GM18868 (cell line): Measurements from ENCODE around the gene TRIM37.
"Not testable (repeated sequence)": the region's sequence is repeated elsewhere in the genome, so short reads cannot be mapped to it uniquely, and the experiment has no call there.

Source experiments
- ATAC-seq: cut with Tn5 transposase; IDR thresholded peaks from one replicate; pipeline ENCODE4 v1.9.1; 2021; ENCODE audit warnings: mild to moderate bottlenecking, moderate library complexity; ENCODE audit not compliant: unreplicated experiment

Gene TRIM37

DNA sequence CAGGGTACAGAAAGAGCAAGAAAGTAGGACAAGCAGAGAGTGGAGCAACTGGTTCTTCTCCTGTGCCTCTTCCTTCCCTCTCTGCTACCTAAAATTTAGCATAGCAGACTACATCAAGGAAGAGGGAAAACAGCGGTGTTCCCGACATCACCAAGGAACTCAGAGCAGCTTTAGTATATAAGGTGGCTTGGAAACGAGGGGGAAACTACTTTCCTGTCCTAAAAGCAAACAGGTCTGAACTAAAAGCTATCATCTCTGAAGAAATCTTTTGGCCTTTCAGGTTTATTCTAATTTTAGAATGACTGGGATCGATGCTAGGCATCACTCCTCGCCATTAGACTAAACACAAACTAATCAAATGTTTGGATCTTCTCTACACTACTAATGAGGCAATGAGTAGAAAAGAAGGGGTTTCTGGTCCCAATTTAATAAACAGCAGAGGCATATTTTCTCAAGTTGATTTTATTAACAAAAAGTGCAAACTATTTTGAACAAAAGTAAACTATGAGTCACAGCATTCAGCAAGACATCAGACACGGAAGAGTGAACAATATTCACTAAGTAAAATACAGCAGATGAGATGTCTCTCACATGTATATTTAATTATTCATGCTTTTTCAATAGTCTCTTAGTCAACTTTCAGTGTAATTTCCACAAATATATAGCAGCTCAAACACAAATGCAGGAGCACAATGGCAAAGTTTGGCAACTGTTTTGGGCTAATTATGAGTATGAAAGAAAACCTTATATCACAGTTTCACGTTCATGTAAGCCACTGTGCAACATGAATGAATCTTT lies 108.7 kb downstream of the TRIM37 start:
- no peak for ATAC-seq

DNA sequence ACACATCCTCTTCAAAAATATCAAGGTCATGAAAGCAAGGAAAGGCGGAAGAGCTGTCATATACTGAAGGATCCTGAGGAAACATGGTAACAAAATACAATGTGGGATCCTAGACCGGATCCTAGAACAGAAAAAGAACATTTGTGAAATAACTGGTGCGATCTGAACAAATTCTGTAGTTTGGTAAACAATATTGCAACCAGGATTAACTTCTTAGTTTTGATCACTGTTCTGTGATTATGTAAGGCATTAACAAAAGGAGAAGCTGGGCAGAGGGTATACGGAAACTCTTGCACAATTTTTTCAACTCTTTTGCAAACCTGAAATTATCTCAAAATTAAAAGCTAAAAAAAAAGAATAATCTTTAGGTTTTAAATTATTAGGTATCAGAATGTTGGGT lies 109.7 kb downstream of the TRIM37 start:
- ATAC-seq = no peak

- no peak for ATAC-seq
These were observed 111.3 kb downstream of the TRIM37 start for GRCh38 chr17:58995247-58995940.

DNA sequence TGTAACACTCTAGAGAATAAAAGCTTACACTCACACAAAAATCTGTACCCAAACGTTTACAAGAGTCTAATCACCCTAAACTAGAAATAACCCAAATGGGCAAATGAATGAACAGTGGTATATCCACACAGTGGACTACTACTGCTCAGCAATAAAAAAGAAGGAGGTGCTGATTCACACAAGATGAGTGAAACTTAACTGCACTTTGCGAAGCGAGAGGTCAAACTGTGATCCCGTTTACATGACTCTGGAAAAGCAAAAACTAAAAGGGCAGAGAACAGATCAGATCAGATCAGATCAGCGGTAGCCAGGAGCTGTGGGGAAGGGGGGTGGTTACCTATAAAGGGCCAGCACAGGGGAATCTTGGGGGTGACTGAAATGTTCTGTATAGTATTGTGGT lies 113.4 kb downstream of the TRIM37 start:
- no peak for ATAC-seq

- peak; percentile 61 for ATAC-seq
These were observed 114.9 kb downstream of the TRIM37 start for GRCh38 chr17:58991718-58992331.

DNA sequence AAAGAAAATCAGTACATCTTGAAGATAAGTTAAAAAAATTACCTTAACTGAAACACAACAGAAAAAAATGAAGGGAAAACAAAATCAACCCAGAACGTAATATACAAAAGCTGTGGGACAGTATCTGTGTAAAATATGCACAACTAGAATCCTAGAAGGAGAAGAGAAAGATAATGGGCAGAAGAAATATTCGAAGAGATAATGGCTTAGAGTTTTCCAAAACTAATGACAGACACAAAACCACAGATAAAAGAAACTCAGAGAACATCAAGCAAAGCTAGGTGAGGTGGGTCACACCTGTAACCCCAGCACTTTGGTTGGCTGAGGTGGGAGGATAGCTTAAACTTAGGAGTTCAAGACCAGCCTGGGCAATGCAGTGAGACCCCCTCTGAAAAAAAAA lies 117.1 kb downstream of the TRIM37 start:
- no peak for ATAC-seq

DNA sequence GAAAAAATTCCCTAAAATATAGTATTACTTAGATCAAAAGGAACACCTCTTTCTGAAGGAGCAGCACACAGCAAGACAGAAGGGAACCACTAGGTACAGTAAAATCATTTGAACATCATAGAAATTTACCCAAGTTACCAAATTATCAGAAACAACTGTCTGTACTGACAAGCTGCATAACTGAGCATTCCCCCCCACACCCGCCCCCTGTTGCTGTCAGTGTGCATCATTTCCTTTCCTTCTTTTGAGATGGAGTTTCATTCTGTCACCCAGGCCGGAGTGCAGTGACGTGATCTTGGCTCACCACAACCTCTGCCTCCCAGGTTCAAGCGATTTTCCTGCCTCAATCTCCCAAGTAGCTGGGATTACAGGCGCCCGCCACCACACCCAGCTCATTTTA lies 120.7 kb downstream of the TRIM37 start:
- ATAC-seq = no peak

DNA sequence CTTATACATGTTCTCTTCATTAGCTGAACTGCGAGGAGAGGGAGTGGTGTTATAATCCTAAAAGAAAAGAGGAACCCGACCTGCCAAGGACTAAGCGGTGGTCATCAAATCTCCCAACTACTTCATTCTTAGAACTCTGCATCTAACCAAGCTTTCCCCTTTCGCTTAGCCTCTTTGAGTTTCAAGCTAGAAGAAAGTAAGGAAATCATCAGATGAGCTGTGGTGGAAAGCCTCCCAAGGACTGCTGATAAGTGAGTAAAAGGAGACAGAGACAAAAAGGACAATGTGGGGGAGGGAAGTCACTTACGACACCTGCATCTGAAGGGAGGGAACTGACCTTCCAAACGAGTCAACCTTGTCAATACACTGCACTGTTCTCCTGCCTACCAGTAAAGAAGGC lies 121.3 kb downstream of the TRIM37 start:
- ATAC-seq = no peak

- ATAC-seq = no peak
These were observed 124.1 kb downstream of the TRIM37 start for GRCh38 chr17:58982626-58983025.

DNA sequence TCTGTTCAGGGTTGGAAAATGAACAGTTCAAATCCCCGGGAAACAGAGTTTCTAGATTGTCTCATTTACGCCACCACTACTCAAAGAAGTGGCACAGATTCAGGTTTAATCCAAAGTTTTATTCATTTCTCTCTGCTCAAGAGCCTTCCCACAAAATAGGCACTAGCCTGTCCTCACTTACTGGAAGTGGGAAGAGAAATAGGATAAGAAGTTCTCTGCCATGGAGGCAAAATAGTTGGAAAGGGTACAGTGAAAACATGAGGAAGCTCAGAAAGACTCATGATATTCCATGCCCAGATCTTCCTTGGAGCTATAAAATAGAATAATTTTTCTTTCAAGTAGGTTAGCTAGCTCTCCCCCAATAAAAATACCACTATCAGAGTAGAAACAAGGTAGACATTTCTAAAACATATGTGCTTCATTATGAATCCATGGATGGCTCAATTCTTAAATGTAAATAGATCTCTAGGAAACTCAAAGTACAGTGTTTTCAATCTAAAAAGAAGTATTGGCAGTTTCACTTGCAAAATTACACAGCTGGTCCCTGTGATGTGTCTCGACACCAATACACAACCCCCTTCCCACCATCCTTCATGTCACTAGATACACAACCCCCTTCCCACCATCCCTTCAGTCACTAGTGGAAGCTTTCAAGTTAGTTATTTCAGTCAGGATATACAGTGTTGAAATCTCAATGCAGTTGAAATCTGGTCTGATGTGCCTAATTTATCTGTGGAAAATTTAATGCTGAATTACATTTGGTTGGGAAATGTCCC lies 125.8 kb downstream of the TRIM37 start:
- ATAC-seq = no peak

DNA sequence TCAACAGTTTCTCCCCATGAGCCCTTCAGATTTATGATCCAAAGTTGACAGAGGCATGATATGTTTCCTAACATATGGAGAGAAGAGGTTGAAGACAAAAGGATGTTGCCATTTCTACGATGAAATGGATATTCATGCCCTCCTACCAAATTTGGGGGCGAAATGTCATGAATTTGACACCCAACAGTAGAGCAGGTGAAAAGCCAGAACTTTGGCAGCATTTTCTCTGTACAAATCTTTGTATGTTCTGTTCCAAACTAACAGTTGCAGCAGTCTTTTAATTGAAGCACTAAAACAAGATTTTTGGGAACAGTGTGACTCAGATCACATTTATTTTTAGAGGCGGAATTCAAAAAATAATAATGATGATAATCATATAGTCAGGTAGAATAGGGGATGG lies 130.1 kb downstream of the TRIM37 start:
- no peak for ATAC-seq

DNA sequence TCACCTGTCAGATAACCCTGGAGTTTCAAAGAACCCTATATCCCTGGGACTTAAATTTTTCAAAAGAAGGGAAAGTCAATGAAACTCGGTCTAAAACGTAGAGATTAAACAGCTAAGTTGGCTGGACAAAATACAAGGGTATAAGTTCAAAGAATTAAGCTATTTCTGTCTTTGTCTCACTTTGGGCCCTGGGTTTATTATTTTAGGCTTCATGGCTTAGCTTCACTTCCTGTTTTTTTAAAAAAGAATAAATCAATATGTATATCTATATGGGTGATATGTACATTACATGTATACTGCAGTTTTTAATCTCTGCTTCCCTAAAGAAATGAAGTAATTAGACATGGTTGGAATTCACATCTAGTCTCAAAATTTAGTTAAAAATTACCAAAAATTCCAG lies 132.3 kb downstream of the TRIM37 start:
- ATAC-seq = no peak

- ATAC-seq = no peak
These were observed 135.8 kb downstream of the TRIM37 start for GRCh38 chr17:58970609-58971450.

GRCh38 chr17:58969612-58970011 lies 137.1 kb downstream of the TRIM37 start:
- ATAC-seq = no peak

GRCh38 chr17:58969156-58969555 lies 137.5 kb downstream of the TRIM37 start:
- ATAC-seq = peak; percentile 42

- ATAC-seq = no peak
These were observed 138.1 kb downstream of the TRIM37 start for GRCh38 chr17:58968426-58969061.

DNA sequence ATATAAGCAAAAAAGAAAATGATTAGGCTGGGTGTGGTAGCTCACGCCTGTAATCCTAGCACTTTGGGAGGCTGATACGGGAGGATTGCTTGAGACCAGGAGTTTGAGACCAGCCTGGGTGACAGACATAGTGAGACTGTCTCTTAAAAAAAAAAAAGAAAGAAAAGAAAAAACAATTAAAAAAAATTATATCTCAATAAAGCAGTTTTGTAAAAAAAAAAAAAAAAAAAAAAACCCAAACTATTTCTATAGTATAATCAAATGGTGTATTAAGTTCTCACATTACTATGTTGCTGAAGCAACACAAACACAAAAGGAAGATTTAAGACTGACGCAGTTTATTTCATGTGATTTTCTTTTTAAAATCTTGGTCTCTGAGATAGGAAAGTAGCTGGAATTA lies 140.5 kb downstream of the TRIM37 start:
- no peak for ATAC-seq

DNA sequence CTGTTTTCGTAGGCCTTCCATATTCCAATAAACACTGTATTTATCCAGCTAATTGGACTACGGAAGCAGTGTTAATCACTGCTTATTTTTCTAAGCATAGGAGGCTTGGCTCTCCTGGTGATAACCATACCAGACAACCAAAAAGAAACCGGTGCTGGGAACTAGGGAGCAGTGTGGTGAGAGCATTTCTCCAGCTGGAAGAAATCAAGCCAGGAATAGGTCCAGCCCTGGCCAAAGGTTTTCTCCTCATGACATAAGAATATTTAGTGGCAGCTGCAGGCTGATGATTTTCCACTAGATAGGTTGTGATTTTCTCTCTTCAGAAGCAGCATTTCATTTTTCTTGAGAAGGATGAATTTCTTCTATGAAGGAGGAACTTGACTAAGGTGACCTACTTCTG lies 141.5 kb downstream of the TRIM37 start:
- ATAC-seq = no peak

DNA sequence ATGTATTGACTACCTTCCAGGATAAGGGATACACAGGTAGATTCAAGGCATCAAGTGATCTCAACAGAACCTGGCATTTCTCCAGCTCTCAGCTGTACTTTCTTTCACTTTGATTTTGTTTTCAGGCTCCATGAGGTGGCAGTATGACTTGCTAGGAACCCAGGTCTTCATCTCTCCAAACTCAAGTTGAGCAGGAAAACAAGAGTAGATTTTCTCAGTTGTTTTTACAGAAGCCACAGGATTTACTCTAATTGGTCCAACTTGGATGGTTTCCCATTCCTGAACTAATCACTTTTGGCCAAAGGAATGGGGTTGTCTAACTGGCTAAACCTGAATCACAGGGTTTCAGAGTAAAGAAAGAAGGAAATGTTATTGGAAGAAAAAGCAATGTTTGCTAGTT lies 146.6 kb downstream of the TRIM37 start:
- ATAC-seq = no peak

DNA sequence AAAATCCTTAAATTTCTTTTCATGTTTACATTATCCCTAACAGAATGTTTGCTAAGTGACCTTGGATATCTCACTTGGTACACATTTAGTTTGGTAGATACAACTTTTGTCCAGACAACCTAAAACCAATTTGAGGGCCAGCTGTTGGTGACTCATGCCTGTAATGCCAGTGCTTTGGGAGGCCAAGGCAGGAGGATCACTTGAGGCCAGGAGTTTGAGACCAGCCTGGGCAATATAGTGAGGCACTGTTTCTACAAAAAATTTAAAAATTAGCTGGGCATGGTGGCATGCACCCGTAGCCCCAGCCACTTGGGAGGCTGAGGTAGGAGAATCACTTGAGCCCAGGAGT lies 149.0 kb downstream of the TRIM37 start:
- ATAC-seq = not testable (repeated sequence)
